Head of caudate nucleus (tissue), 42 donors: ENCODE measurements around the gene ASCL2.

ENCODE experiments used
- DNase-seq, 42 donors: peaks; one replicate each; pipeline versions ENCODE4 v3.0.0 to v3.0.0-alpha.2; 2020 to 2021; ENCODE audit warnings: mixed read lengths in 7 of 42
- intact Hi-C: fragments of 100-400 bp; cut with DNase I; formaldehyde crosslinking; loops from one replicate; pipeline ENCODE4 v1.15.0; 2022

ASCL2 gene

DNA sequence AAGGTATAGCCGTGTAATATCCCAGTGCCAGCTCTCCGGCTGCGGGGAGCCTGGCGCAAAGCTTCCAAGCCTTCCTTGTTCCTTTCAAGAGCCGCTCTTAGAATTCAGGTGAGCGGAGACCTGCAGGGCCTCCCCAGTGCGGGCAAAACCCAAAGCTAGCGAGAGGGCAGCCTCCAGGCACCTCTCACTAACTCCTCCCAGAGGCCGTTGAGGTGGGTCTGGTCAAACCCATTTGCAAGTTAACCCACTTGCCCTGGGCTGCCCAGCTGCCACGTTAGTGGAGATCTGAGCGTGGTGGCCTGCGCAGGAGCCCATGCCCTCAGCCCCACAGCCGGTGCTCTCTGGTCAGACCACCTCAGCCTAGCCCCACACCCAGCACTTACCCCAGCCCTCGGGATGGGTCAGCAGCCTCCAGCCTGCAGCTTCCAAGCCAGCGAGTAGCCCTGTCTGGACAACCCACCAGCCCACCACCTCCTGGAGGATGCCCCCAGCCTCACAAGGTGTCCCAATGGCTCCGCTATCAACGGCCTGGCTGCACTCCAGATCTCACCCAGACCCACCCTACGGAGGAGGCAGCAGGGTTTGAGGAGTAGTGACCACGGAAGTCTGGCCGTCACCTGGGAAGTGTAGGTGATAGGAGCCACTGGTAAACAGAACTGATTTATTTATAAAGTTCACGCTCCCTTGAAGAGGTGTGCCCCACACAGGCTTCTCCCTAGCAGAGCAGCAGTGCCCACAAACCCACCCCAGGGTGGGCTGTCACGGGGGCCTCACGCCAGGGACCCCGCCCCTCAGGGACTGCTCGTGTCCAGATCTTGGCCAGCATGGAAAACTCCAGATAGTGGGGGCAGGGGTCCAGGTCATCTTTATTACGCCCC is 2.3 kb downstream of the ASCL2 start:
- intact Hi-C loops = no loop called here
- DNase-seq = peak in 3 of 42 donors; percentile 14 to 39 (median 32)

DNA sequence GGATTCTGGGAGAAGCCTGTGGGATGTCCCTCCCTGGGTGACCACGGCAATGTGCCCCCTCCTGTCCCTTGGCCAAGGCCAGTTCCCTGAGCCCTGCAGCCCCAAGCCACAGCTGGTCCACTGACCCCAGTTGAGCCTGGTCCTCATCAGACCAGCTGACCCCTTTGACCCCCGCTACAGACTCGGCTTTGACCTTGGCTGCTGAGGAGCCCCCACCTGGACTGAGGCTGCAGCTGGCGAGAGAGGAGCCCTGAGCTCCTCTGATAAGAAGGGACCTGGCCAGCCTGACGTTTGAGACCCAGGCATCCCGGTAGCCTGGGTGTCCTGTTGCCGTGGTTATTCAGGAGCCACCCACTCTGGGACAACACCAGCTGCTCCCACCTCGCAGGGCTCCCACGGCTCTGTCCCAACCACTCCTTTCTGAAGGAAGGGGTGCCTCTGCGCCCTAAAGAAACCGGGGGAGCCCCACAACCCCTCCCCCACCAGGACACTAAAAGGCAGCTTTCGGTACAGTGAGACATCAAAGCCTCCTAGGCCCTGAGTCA is 3.0 kb downstream of the ASCL2 start:
- DNase-seq = peak in 2 of 42 donors; percentile 13 to 34
- intact Hi-C loops = no loop called here

DNA sequence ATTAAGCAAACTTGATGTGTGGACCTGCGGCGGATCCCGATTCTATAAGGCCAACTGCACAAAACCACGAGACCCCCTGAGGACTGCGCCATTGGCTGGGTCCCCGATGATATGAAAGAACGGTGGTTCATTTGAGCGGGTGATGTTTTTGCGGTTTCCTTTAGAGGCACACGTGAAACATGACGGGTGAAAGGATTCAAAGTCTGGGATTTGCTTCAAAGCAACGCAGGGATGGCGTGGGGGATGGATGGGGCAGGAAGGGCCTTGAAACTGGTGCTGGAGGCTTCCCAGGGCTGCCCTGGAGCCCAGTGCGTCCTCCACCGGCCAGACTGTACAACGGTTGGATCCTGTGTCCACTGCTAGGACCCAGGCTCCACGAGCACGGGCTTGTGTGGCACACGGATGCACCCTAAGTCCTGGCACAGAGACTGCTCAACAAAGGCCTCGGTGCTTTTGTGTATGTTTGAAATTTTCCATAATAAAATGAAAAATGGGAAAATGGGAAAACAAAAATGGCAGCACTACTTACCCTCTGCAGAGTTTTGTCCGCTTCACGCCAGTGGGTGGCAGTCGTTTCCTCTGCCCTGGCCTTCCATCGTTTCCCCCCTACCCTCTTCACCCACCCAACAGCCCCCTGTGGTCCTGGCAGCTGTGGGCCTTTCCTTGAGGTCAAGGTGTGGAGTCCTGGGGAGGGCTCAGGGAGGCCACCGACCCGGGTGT is 3.6 kb downstream of the ASCL2 start:
- intact Hi-C loops = no loop called here
- peak in 2 of 42 donors; percentile 20 to 33 for DNase-seq

DNA sequence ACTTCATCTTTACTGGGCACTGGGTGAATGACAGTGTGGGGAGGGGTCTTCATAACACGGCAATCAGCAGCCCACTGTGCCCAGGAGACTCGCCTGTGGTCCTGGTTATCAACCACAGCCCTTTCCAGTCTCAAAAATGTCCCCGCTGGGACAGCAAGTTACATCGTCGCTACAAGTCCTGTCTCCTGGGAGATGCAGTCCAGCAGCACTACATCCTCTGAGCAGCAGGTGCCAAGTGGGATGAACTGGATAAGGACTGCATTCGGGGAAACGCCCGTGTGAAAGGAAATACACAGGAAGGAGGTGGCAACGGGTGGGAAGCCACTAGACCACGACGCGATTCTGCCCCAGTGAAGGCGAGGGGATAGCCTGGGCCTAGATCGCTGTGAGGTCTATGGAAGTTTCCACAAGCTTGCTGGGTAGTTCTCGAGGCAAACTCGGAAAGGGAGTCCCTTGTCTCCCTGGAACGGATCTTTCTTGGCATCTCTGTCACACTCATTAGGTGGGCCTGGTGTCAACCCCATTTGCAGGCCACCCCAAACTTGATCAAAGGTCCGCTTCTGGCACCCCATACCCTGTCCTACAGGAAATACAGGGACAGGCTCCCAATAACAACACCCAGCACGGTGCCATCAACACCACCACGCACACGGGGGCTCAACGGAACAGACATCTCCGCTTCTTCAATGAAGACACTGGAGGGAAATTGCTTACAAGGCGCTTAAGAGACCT is 4.4 kb downstream of the ASCL2 start:
- intact Hi-C loops = no loop called here
- DNase-seq = peak in 3 of 42 donors; percentile 12 to 34 (median 33)

DNA sequence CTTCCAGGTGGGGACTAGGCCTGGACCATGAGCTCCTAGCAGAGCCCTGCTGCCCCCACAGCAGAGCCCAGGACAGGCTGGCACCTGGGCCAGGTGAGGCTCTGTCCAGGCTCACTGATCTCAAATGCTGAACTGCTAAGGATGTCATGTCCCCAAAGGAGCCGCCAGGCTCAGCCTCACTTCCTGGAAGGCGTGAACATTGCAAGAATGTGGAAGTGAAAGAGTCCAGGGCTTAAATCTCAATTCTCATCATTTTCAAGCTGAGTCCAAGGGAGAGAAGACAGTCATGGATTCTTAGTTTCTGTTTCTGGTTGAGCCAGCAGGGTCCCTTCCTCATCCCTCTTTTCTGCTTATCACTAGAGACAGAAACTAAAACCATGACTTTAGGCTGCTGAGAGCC is 5.0 kb downstream of the ASCL2 start:
- peak in 6 of 42 donors; percentile 19 to 50 (median 25) for DNase-seq
- intact Hi-C loops = no loop called here

DNA sequence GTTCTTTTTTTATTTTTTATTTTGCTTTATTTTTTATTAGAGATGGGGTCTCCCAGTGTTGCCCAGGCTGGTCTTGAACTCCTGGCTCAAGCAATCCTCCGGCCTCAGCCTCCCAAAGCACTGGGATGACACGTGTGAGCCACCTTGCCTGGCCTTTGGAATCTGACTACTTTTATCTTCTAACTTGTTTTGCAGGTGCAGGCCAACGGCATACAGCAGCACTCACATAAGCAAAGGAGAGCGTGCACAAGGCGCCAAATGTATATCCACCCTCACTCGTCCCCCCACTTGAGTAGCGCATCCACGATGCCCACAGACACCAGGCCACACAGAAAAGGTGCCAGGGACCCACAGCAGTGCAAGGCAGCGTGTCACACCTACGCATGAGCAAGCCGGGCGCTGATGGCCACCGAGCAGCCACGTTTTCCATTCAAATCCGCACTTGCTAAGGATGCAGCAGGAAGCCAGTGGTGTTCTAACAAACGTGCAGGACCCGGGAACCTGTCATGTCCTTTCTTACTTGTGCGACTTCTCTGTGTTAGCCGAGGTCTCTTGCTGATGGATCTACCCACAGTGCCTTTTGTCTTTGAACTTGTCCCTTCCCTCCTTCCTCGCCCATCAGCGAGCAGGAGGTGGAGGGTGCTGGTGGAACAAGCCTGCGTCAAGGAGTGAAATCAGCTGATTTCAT is 5.9 kb downstream of the ASCL2 start:
- peak in 2 of 42 donors; percentile 13 to 24 for DNase-seq
- intact Hi-C loops = no loop called here

GRCh38 chr11:2263724-2264360 is 6.5 kb downstream of the ASCL2 start:
- peak in 1 of 42 donors; percentile 22 for DNase-seq
- intact Hi-C loops = no loop called here

- intact Hi-C loops = no loop called here
Measured at GRCh38 chr11:2263071-2263565, 7.3 kb downstream of the ASCL2 start.

DNA sequence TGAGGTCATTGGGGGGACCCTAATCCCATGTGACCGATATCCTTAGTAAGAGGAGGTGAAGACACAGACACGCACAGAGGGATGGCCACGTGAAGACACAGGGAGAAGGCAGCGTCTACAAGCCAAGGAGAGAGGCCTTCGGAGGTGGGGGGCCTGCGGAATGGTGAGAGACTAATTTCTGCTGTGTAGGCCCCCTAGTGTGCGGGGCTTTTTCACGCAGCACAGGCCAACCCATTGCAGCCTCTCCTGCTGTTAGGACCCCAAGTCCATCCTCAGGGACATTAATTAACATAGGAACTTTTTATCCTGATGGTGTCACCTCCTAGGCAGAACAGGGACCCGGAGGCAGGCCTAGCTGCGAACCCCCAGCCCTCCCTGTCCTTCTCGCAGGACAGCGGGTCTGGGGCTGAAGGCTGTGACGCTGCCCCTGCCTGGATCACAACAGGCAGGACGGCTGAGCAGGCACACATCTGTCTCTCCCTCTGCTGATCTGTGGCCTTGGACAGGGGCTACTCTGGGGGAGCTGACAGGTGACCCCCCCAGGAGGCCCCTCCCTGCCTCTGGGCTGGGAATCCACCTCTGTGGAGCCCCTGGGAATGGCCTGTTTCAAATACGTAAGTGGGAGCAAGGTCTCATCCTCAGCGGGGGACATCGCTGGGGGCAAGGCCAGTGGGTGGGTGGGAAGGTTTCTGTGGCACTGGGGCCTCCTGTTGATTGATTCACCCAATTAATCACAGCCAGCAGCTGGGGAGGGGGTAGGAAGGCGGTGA is 7.9 kb downstream of the ASCL2 start:
- peak in 1 of 42 donors; percentile 22 for DNase-seq

More at GRCh38 chr11:2263071-2263565, 7.3 kb downstream of the ASCL2 start:
- DNase-seq = peak in 1 of 42 donors; percentile 27

DNA sequence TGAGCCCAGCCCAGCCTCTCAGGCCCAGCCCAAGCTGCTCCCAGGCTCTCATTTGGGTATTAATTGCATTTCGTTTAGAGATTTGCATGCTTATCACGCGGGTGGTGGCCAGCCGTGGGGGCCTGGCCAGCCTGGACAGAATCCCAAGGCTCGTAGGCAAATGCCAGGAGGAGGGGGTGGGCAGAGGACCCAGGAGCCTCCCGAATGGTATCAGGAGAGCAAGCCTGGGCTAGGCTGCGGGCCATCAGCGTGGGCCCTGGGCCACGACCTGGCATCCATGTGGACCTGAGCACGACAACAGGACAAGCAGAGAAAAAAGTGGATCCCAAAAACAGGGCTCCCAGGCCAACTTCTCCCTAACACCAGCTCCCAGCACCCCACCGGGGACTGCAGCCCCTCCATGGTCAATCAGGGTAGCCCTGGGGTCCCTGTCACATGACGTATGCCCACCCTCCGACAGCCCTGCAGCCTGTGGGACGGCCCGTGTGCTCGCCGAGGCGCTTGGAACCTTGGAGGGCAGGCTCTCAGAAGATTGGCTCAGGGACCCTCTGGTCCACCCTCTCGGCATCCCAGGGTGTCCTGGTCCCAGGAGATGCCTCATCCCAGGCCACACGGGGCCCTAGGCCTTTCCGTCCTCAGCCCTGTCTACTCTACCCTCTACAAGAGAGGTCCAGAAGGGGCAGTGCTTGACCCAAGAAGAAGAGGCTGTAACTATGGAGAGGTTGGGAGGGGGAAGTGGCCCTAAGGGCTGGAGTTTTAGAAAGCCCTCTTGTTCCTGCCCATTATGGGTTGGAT is 8.8 kb downstream of the ASCL2 start:
- intact Hi-C loops = no loop called here
- peak in 1 of 42 donors; percentile 29 for DNase-seq

More for the DNA sequence above, 7.9 kb downstream of the ASCL2 start:
- intact Hi-C loops = no loop called here

- intact Hi-C loops = no loop called here
- peak in 2 of 42 donors; percentile 11 to 36 for DNase-seq
Measured at GRCh38 chr11:2260491-2261364, 9.7 kb downstream of the ASCL2 start.

GRCh38 chr11:2259897-2260451 is 10.4 kb downstream of the ASCL2 start:
- intact Hi-C loops = no loop called here

DNA sequence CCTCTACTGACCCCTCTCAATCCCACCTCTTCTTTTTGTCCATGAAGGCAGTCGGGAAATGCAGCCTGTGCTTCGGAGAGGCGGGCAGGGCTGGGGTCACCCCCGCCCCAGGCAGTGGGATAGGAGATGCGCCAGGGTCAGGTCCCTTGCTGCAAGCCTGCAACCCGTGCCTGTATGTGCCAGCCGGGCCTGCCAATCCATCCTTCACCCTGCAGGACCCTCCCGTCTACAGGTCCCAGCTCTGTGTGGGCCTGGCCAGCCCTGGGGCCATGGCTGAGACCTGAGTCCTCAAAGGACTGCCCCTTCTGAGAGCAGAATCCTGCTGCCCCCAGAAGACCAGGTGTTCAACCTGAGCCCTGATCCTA is 10.9 kb downstream of the ASCL2 start:
- intact Hi-C loops = no loop called here
- peak in 3 of 42 donors; percentile 10 to 27 (median 20) for DNase-seq

More at GRCh38 chr11:2259897-2260451, 10.4 kb downstream of the ASCL2 start:
- DNase-seq = peak in 2 of 42 donors; percentile 17 to 41

DNA sequence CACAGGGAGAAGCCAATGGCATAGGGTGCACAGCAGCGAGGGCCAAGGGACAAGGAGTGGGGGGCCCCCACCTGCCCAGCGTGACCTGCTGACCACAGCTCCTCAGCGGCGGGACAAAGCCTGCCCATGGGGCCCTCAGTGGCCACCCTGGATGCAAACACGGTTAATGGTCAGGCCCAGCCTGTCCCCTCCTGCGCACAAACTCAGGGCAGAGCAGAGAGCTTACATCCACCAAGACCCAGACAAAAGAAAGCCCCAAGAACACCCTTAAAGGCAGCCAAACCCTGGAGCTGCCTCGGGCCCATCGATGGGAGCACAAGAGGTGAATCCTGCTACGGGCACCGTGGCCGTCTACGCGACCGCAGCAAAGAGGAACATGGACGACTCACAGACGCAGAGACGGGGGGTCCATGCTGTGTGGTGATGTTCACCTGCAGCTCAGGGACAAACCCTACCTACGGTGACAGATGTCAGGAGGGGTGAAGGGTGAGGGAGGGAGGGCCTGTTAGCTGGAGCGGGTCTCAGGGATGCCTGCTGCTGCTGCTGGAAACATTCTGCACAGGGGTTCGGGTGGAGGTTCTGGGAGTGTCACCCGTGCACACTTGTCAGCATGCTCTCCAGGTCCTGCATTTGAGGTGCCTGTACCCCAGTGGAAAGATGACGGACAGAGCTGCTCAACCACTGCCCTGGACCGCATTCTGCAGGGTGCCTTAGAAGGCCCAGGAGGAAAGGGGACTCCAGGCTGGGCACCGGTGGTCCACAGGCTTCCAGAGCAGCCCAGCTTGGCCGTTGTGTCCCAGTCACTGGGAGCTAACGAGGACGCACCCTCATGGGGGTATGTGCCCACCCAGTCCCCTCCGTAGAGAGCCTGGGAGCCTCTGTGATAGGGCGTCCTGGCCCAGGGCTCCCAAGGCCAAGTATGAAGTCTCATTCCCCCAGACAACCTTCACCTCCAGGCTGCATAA is 11.6 kb downstream of the ASCL2 start:
- intact Hi-C loops = no loop called here
- peak in 5 of 42 donors; percentile 1 to 41 (median 25) for DNase-seq
